Activated T-helper 2 cell treated with anti-CD3 and anti-CD28 coated beads, Interferon-gamma antibody, Interleukin-2, Interleukin-4, amounts not matched to agents 10 μg/mL and 5 μg/mL and 100 μg/mL, durations not matched to agents 14 hours and 24 hours and 36 hours (primary cell): Measurements from ENCODE around the gene RNF114. TPM values are rescaled to one million over a fixed set of nuclear protein-coding genes. Genes with fewer than 3 reads are reported as not detected.
A peak's percentile ranks its signal among the peaks of the same experiment; 100 is the strongest.

ENCODE experiments used
- DNase-seq: peaks from one replicate; pipeline ENCODE4 v3.0.0; 2021; ENCODE audit warnings: low spot score
- H3K27ac Mint-ChIP-seq: one replicate; pipeline ENCODE4 v1.8.0; 2021; ENCODE audit warnings: mixed read lengths
- H3K27me3 Mint-ChIP-seq: one replicate; pipeline ENCODE4 v1.8.0; 2021; ENCODE audit warnings: low read depth, mixed read lengths
- H3K36me3 Mint-ChIP-seq: one replicate; pipeline ENCODE4 v1.8.0; 2021; ENCODE audit warnings: low read depth, mixed read lengths
- H3K4me1 Mint-ChIP-seq: one replicate; pipeline ENCODE4 v1.8.0; 2021; ENCODE audit warnings: low read depth, mixed read lengths
- H3K4me3 Mint-ChIP-seq: one replicate; pipeline ENCODE4 v1.8.0; 2021; ENCODE audit warnings: low read depth, mild to moderate bottlenecking, moderate library complexity, mixed read lengths
- H3K9me3 Mint-ChIP-seq: one replicate; pipeline ENCODE4 v1.8.0; 2021; ENCODE audit warnings: mixed read lengths
- intact Hi-C: fragments of 100-400 bp; cut with micrococcal nuclease; formaldehyde crosslinking; loops from one replicate; pipeline ENCODE4 v1.15.1; 2023
- total RNA-seq: library from RNA; stranded (reverse); gene quantifications from 2 replicates; pipeline ENCODE4 v1.2.3, GENCODE V29; 2022

The RNF114 gene
- total RNA-seq, 1 donor from 2014 or later = 64.0 TPM

GRCh38 chr20:49908258-49908565 lies 28.0 kb upstream of the RNF114 start:
- Mint-ChIP-seq H3K4me3 (no peak overlapping the region), H3K4me1 (peaks cover 3% of the 10 kb centered on the region), H3K27ac (no peak overlapping the region), H3K27me3 (no peaks in the 10 kb centered on the region), H3K36me3 (peaks cover 30% of the 10 kb centered on the region), H3K9me3 (no peaks in the 10 kb centered on the region)
- no peak for DNase-seq
- intact Hi-C loops = no loop called here

- no peak for DNase-seq
- Mint-ChIP-seq H3K27me3 (no peaks in the 10 kb centered on the region), H3K4me3 (no peak overlapping the region), H3K27ac (no peak overlapping the region), H3K4me1 (peaks cover 17% of the 10 kb centered on the region), H3K36me3 (peaks cover 25% of the 10 kb centered on the region), H3K9me3 (no peaks in the 10 kb centered on the region)
- intact Hi-C loops = no loop called here
These were observed 26.5 kb upstream of the RNF114 start for GRCh38 chr20:49909499-49910339.

GRCh38 chr20:49910340-49910706 lies 25.9 kb upstream of the RNF114 start:
- H3K27ac Mint-ChIP-seq = no peak overlapping the region
- no peak for DNase-seq
- intact Hi-C loops = no loop called here
- no peaks in the 10 kb centered on the region for H3K9me3 Mint-ChIP-seq
- peaks cover 17% of the 10 kb centered on the region for H3K4me1 Mint-ChIP-seq
- H3K4me3 Mint-ChIP-seq = no peak overlapping the region
- H3K36me3 Mint-ChIP-seq = peaks cover 19% of the 10 kb centered on the region
- no peaks in the 10 kb centered on the region for H3K27me3 Mint-ChIP-seq

- Mint-ChIP-seq H3K27me3 (no peaks in the 10 kb centered on the region), H3K36me3 (peaks cover 9% of the 10 kb centered on the region), H3K4me3 (peak overlapping the region; percentile 96), H3K4me1 (peaks cover 23% of the 10 kb centered on the region), H3K9me3 (no peaks in the 10 kb centered on the region), H3K27ac (peak overlapping the region; percentile 22)
- intact Hi-C loops = loop anchor here (2.0 kb wide), 1 partner anchor 23 kb away; the partner anchor contains the start of gene RNF114
- no peak for DNase-seq
These were observed 22.7 kb upstream of the RNF114 start for GRCh38 chr20:49913399-49914047.

GRCh38 chr20:49914310-49915117 lies 21.7 kb upstream of the RNF114 start:
- DNase-seq = peak; percentile 21
- intact Hi-C loops = loop anchor here (2.0 kb wide), 1 partner anchor 22 kb away; the partner anchor contains the start of gene RNF114
- peaks cover 7% of the 10 kb centered on the region for H3K36me3 Mint-ChIP-seq
- peak overlapping the region; percentile 96 for H3K4me3 Mint-ChIP-seq
- peak overlapping the region; percentile 72 for H3K27ac Mint-ChIP-seq
- H3K4me1 Mint-ChIP-seq = peaks cover 23% of the 10 kb centered on the region
- no peaks in the 10 kb centered on the region for H3K27me3 Mint-ChIP-seq
- no peaks in the 10 kb centered on the region for H3K9me3 Mint-ChIP-seq

GRCh38 chr20:49915118-49915379 lies 21.1 kb upstream of the RNF114 start:
- no peak for DNase-seq
- H3K27me3 Mint-ChIP-seq = no peaks in the 10 kb centered on the region
- H3K9me3 Mint-ChIP-seq = no peaks in the 10 kb centered on the region
- peak overlapping the region; percentile 96 for H3K4me3 Mint-ChIP-seq
- intact Hi-C loops = loop anchor here (2.0 kb wide), 1 partner anchor 22 kb away; the partner anchor contains the start of gene RNF114
- peaks cover 2% of the 10 kb centered on the region for H3K36me3 Mint-ChIP-seq
- H3K4me1 Mint-ChIP-seq = peaks cover 23% of the 10 kb centered on the region
- peak overlapping the region; percentile 100 for H3K27ac Mint-ChIP-seq

GRCh38 chr20:49915380-49916145 lies 20.6 kb upstream of the RNF114 start, which contains the start of gene SPATA2:
TSS of gene SPATA2 (minus strand) at chr20:49915529. CDS start at chr20:49908490, 7,039 bp downstream.
- H3K4me1 Mint-ChIP-seq = peaks cover 23% of the 10 kb centered on the region
- no peaks in the 10 kb centered on the region for H3K36me3 Mint-ChIP-seq
- H3K27ac Mint-ChIP-seq = peak within 1 kb of the TSS; percentile 100
- H3K27me3 Mint-ChIP-seq = no peaks in the 10 kb centered on the region
- H3K9me3 Mint-ChIP-seq = no peaks in the 10 kb centered on the region
- intact Hi-C loops = loop anchor here (2.0 kb wide), 1 partner anchor 21 kb away; the partner anchor contains the start of gene RNF114
- DNase-seq = peak; percentile 89
- H3K4me3 Mint-ChIP-seq = peak within 1 kb of the TSS; percentile 96

- H3K4me1 Mint-ChIP-seq = peaks cover 23% of the 10 kb centered on the region
- intact Hi-C loops = no loop called here
- no peak for DNase-seq
These were observed 19.8 kb upstream of the RNF114 start for GRCh38 chr20:49916146-49917002.

GRCh38 chr20:49918446-49918845 lies 17.8 kb upstream of the RNF114 start:
- Mint-ChIP-seq H3K27me3 (no peaks in the 10 kb centered on the region), H3K4me1 (peaks cover 22% of the 10 kb centered on the region), H3K36me3 (no peaks in the 10 kb centered on the region), H3K9me3 (no peaks in the 10 kb centered on the region), H3K4me3 (no peak overlapping the region), H3K27ac (no peak overlapping the region)
- DNase-seq = no peak
- intact Hi-C loops = no loop called here

More at GRCh38 chr20:49916146-49917002, 19.8 kb upstream of the RNF114 start:
- Mint-ChIP-seq H3K36me3 (no peaks in the 10 kb centered on the region), H3K27me3 (no peaks in the 10 kb centered on the region), H3K27ac (peak overlapping the region; percentile 100), H3K9me3 (no peaks in the 10 kb centered on the region), H3K4me3 (peak overlapping the region; percentile 96)

- intact Hi-C loops = no loop called here
- DNase-seq = no peak
- no peaks in the 10 kb centered on the region for H3K27me3 Mint-ChIP-seq
- no peaks in the 10 kb centered on the region for H3K9me3 Mint-ChIP-seq
- H3K27ac Mint-ChIP-seq = no peak overlapping the region
- no peaks in the 10 kb centered on the region for H3K36me3 Mint-ChIP-seq
- H3K4me1 Mint-ChIP-seq = peaks cover 16% of the 10 kb centered on the region
- no peak overlapping the region for H3K4me3 Mint-ChIP-seq
These were observed 17.2 kb upstream of the RNF114 start for GRCh38 chr20:49919009-49919408.

- no peak overlapping the region for H3K27ac Mint-ChIP-seq
- H3K36me3 Mint-ChIP-seq = no peaks in the 10 kb centered on the region
- intact Hi-C loops = no loop called here
- no peak for DNase-seq
- H3K4me3 Mint-ChIP-seq = no peak overlapping the region
- H3K4me1 Mint-ChIP-seq = peaks cover 12% of the 10 kb centered on the region
- no peaks in the 10 kb centered on the region for H3K9me3 Mint-ChIP-seq
- H3K27me3 Mint-ChIP-seq = no peaks in the 10 kb centered on the region
These were observed 16.7 kb upstream of the RNF114 start for GRCh38 chr20:49919461-49919860.
